OCI-LY3 (cell line): ENCODE data around the gene BTRC.

Experiments used
- CTCF ChIP-seq: fragments of 200-600, 300-600 bp; sonication (generic); IDR thresholded peaks from 2 replicates; pipeline ENCODE4 v1.5.1; 2014; ENCODE audit warnings: antibody characterized with exemption, low read length, low read depth
- EZH2phosphoT487 ChIP-seq: fragments of 200-600 bp; shearing (Covaris generic); IDR thresholded peaks from 2 replicates; pipeline ENCODE4 v1.6.1; 2018; ENCODE audit warnings: antibody characterized with exemption, mixed run types, low read depth

GRCh38 chr10:101402711-101403110 is 48.7 kb downstream of the BTRC start:
- TF ChIP-seq CTCF (no peak), EZH2phosphoT487 (no peak)
